Neuronal stem cell (in vitro differentiated cells): ENCODE data around the gene CLRN2.

Source experiments
- DNase-seq: peaks from one replicate; pipeline ENCODE4 v3.0.0-alpha.2; 2013; ENCODE audit warnings: low spot score
- H2AFZ ChIP-seq: one replicate; pipeline ENCODE4 v1.6.1; 2013; ENCODE audit warnings: mild to moderate bottlenecking, low read length, inconsistent platforms
- H2AK5ac ChIP-seq: 2 replicates; pipeline ENCODE4 v1.6.1; 2013; ENCODE audit warnings: low read depth, mild to moderate bottlenecking, inconsistent platforms, low read length, moderate library complexity, mixed read lengths
- H2BK120ac ChIP-seq: 2 replicates; pipeline ENCODE4 v1.6.1; 2013; ENCODE audit warnings: low read depth, mild to moderate bottlenecking, inconsistent platforms, low read length, moderate library complexity, mixed read lengths
- H2BK12ac ChIP-seq: one replicate; pipeline ENCODE4 v1.6.1; 2013; ENCODE audit warnings: low read length, inconsistent platforms
- H2BK15ac ChIP-seq: 2 replicates; pipeline ENCODE4 v1.6.1; 2013; ENCODE audit warnings: mild to moderate bottlenecking, low read length, inconsistent platforms, mixed read lengths
- H2BK5ac ChIP-seq: one replicate; pipeline ENCODE4 v1.6.1; 2013; ENCODE audit warnings: inconsistent platforms, mild to moderate bottlenecking, low read length, moderate library complexity
- H3K14ac ChIP-seq: one replicate; pipeline ENCODE4 v1.6.1; 2013; ENCODE audit warnings: low read length, inconsistent platforms
- H3K18ac ChIP-seq: 2 replicates; pipeline ENCODE4 v1.6.1; 2013; ENCODE audit warnings: low read length, inconsistent platforms
- H3K23ac ChIP-seq: 2 replicates; pipeline ENCODE4 v1.6.1; 2013; ENCODE audit warnings: low read depth, mild to moderate bottlenecking, mixed read lengths, low read length, inconsistent platforms; ENCODE audit not compliant: poor library complexity
- H3K27ac ChIP-seq: replicated peaks from 3 replicates; pipeline ENCODE4 v1.5.1; 2013; ENCODE audit warnings: low read length, inconsistent platforms
- H3K27me3 ChIP-seq, 3 experiments: 2 replicates each; pipeline ENCODE4 v1.6.1; 2013; ENCODE audit warnings: low read length in 3 of 3, mild to moderate bottlenecking in 2 of 3, inconsistent platforms in 1 of 3, low read depth in 1 of 3, mixed read lengths in 1 of 3, moderate library complexity in 1 of 3; ENCODE audit not compliant: control insufficient read depth in 3 of 3, insufficient read depth in 3 of 3
- H3K36me3 ChIP-seq, 2 donors: replicated peaks in 1 of 2; 2 replicates each; pipeline ENCODE4 v1.6.1; 2013; ENCODE audit warnings: low read length in 2 of 2; ENCODE audit not compliant: control insufficient read depth in 2 of 2, insufficient read depth in 2 of 2
- H3K4ac ChIP-seq: 2 replicates; pipeline ENCODE4 v1.6.1; 2013; ENCODE audit warnings: inconsistent platforms, mild to moderate bottlenecking, low read length, moderate library complexity
- H3K4me1 ChIP-seq, 2 donors: 1 replicate in 1 of 2; 2 replicates in 1 of 2; pipeline ENCODE4 v1.6.1; 2013; ENCODE audit warnings: low read length in 2 of 2, low read depth in 1 of 2; ENCODE audit not compliant: control insufficient read depth in 2 of 2, insufficient read depth in 1 of 2
- H3K4me2 ChIP-seq: one replicate; pipeline ENCODE4 v1.6.1; 2013; ENCODE audit warnings: mild to moderate bottlenecking, low read length, inconsistent platforms; ENCODE audit not compliant: insufficient read depth, poor library complexity, severe bottlenecking
- H3K4me3 ChIP-seq, 2 donors: 2 replicates each; pipeline ENCODE4 v1.5.1; 2013; ENCODE audit warnings: low read length in 2 of 2, mild to moderate bottlenecking in 2 of 2, inconsistent platforms in 1 of 2, moderate library complexity in 1 of 2
- H3K79me1 ChIP-seq: one replicate; pipeline ENCODE4 v1.6.1; 2013; ENCODE audit warnings: low read depth, mild to moderate bottlenecking, inconsistent platforms, low read length, moderate library complexity
- H3K9ac ChIP-seq: one replicate; pipeline ENCODE4 v1.6.1; 2013; ENCODE audit warnings: mild to moderate bottlenecking, low read depth, low read length, inconsistent platforms; ENCODE audit not compliant: poor library complexity
- H3K9me3 ChIP-seq, 2 donors: replicated peaks in 1 of 2; 2 replicates each; pipeline versions ENCODE3 to v1.6.1; 2013; ENCODE audit warnings: low read length in 2 of 2, mild to moderate bottlenecking in 2 of 2, inconsistent platforms in 1 of 2, low read depth in 1 of 2, mixed read lengths in 1 of 2, moderate library complexity in 1 of 2; ENCODE audit not compliant: control insufficient read depth in 2 of 2, insufficient read depth in 1 of 2
- H4K8ac ChIP-seq: one replicate; pipeline ENCODE4 v1.6.1; 2013; ENCODE audit warnings: low read depth, mild to moderate bottlenecking, inconsistent platforms, low read length, moderate library complexity
- H4K91ac ChIP-seq: one replicate; pipeline ENCODE4 v1.6.1; 2013; ENCODE audit warnings: low read length, low read depth, mild to moderate bottlenecking, inconsistent platforms; ENCODE audit not compliant: poor library complexity
- WGBS, 2 donors: extraction: QIAGEN DNeasy Blood & Tissue Kit; methylation state at CpG; one replicate each; pipeline ENCODE4 v1.1.7; 2013; ENCODE audit warnings: missing lambda C conversion rate in 2 of 2, mixed read lengths in 1 of 2; ENCODE audit not compliant: insufficient read length in 2 of 2, insufficient replicate concordance in 1 of 2; ENCODE audit errors: extremely low coverage in 2 of 2; 5-methylcytosine and 5-hydroxymethylcytosine counted together

CLRN2 gene

DNA sequence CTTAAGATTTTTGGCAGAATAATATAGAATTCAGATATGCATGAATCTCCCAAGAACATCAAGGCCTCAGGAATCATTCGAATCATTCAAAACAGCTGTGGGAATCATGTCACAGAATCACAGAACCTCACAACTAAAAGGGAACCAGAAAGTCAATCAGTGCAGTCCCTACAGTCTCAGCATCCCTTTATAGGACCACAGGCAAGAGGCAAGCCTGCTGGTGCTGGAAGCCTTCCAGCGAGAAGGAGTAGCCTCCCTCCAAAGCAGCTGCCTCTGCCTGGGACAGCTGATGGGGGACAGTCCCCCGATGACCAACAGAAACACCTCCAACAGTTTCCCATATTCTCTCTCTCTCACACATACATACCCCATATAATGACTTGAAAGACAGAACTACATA, 23.8 kb upstream of the CLRN2 start:
- H2BK15ac ChIP-seq: no peak overlapping the region
- DNase-seq: no peak
- WGBS, 2 donors: no CpG with 5 or more reads among the region's 3 CpGs
- no peak overlapping the region for H3K18ac ChIP-seq
- no peak overlapping the region for H2AK5ac ChIP-seq
- no peak overlapping the region for H2BK12ac ChIP-seq
- H3K27me3 ChIP-seq: no peaks in the 10 kb centered on the region
- no peak overlapping the region for H3K4ac ChIP-seq
- H3K36me3 ChIP-seq: peaks cover 24 to 65% of the 10 kb centered on the region in 2 donors
- H3K9me3 ChIP-seq: no peaks in the 10 kb centered on the region
- H3K14ac ChIP-seq: no peak overlapping the region
- no peak overlapping the region for H3K4me3 ChIP-seq
- peaks cover 0 to 2% of the 10 kb centered on the region in 2 donors for H3K4me1 ChIP-seq
- no peak overlapping the region for H2BK5ac ChIP-seq
- H3K23ac ChIP-seq: no peak overlapping the region
- H4K91ac ChIP-seq: no peak overlapping the region
- no peaks in the 10 kb centered on the region for H3K79me1 ChIP-seq
- H2AFZ ChIP-seq: no peak overlapping the region
- H2BK120ac ChIP-seq: no peak overlapping the region
- no peak overlapping the region for H3K27ac ChIP-seq
- no peak overlapping the region for H4K8ac ChIP-seq
- H3K9ac ChIP-seq: no peak overlapping the region
- no peak overlapping the region for H3K4me2 ChIP-seq

DNA sequence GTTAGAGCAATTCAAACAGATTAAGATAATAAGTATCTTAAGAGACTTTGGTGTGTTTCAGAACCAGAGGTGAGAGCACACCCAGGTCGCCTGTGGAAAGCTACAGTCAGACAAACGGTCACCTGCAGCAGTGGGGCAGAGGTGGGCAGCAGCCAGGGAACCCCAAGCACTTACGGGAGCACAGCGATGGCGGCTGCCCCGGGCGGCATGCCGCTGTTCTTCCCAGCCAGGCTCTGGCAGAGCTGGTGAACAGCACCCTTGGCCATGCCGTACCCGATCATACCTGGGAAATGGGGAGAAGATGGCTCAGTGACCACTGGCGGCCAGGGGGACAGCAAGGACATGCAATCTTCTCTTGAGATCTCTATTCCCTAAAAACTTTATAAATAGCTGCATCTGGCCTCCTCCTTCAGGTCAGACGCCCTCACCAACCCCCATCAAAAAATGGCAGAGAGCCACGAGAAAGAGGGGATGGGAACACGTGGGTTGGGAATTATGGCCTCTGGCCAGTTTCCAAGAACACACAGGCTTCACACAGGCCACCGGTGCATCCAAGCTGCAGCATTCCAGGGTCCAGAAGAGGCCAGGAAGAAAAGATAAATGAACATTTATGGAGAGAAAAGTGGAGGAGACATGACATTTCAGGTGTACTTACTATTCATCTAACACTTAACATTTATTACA, 22.8 kb upstream of the CLRN2 start:
- Histone ChIP-seq H2BK12ac (no peak overlapping the region), H2BK120ac (no peak overlapping the region), H2AFZ (no peak overlapping the region), H2BK5ac (no peak overlapping the region), H3K9ac (no peak overlapping the region), H3K27me3 (no peaks in the 10 kb centered on the region), H3K18ac (no peak overlapping the region), H4K8ac (no peak overlapping the region), H3K4ac (no peak overlapping the region), H3K27ac (no peak overlapping the region), H3K14ac (peak overlapping the region; percentile 84), H3K23ac (peak overlapping the region; percentile 59), H3K79me1 (no peaks in the 10 kb centered on the region), H2AK5ac (no peak overlapping the region), H3K4me3 (no peak overlapping the region), H2BK15ac (no peak overlapping the region), H3K9me3 (no peaks in the 10 kb centered on the region), H3K36me3 (peaks cover 18 to 55% of the 10 kb centered on the region in 2 donors), H4K91ac (no peak overlapping the region), H3K4me1 (peaks cover 0 to 2% of the 10 kb centered on the region in 2 donors), H3K4me2 (no peak overlapping the region)
- WGBS, 2 donors: no CpG with 5 or more reads among the region's 15 CpGs
- DNase-seq: no peak

DNA sequence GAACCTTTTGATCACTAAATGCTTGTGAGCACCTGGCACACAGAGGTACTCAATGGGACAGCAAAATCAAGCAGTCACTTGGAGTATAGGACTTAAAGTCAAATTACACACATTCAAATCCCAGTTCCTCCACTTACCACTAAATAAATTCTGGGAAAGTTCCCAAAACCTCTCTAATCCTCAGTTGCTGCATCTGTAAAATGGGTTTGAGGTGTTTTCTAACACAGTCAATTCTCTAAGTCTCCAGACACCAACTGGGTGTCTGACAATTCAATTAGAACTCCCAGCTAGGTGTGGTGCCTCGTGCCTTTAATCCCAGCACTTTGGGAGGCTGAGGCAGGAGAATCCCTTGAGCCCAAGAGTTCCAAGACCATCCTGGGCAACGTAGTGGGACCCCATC, 22.1 kb upstream of the CLRN2 start:
- no peak overlapping the region for H3K9ac ChIP-seq

GRCh38 chr4:17493619-17494018, 21.3 kb upstream of the CLRN2 start:
- H2AK5ac ChIP-seq: no peak overlapping the region
- H2BK12ac ChIP-seq: no peak overlapping the region
- H3K27ac ChIP-seq: no peak overlapping the region
- H3K4me1 ChIP-seq: peaks cover 0 to 2% of the 10 kb centered on the region in 2 donors
- H2BK120ac ChIP-seq: no peak overlapping the region
- H3K36me3 ChIP-seq: peaks cover 18 to 53% of the 10 kb centered on the region in 2 donors
- no peaks in the 10 kb centered on the region for H3K79me1 ChIP-seq
- H3K18ac ChIP-seq: no peak overlapping the region
- no peak for DNase-seq
- H2BK15ac ChIP-seq: no peak overlapping the region
- H3K9ac ChIP-seq: no peak overlapping the region
- no peak overlapping the region for H4K91ac ChIP-seq
- no peak overlapping the region for H2BK5ac ChIP-seq
- WGBS, 2 donors: no CpG with 5 or more reads among the region's 4 CpGs
- no peak overlapping the region for H3K4ac ChIP-seq
- H3K4me2 ChIP-seq: no peak overlapping the region
- no peak overlapping the region for H3K23ac ChIP-seq
- H4K8ac ChIP-seq: no peak overlapping the region
- no peak overlapping the region for H3K14ac ChIP-seq
- H2AFZ ChIP-seq: no peak overlapping the region
- no peaks in the 10 kb centered on the region for H3K27me3 ChIP-seq
- no peaks in the 10 kb centered on the region for H3K9me3 ChIP-seq
- no peak overlapping the region for H3K4me3 ChIP-seq

More for the DNA sequence above, 22.1 kb upstream of the CLRN2 start:
- no peaks in the 10 kb centered on the region for H3K9me3 ChIP-seq
- no peak overlapping the region for H4K8ac ChIP-seq
- H2AFZ ChIP-seq: no peak overlapping the region
- no peak overlapping the region for H4K91ac ChIP-seq
- DNase-seq: no peak
- no peak overlapping the region for H2BK12ac ChIP-seq
- peaks cover 19 to 55% of the 10 kb centered on the region in 2 donors for H3K36me3 ChIP-seq
- H3K4me1 ChIP-seq: peaks cover 0 to 2% of the 10 kb centered on the region in 2 donors
- no peak overlapping the region for H2BK5ac ChIP-seq
- H3K18ac ChIP-seq: no peak overlapping the region
- no peaks in the 10 kb centered on the region for H3K79me1 ChIP-seq
- no CpG with 5 or more reads among the region's 2 CpGs for WGBS, 2 donors
- no peaks in the 10 kb centered on the region for H3K27me3 ChIP-seq
- H2AK5ac ChIP-seq: no peak overlapping the region
- H3K23ac ChIP-seq: no peak overlapping the region
- no peak overlapping the region for H3K4me2 ChIP-seq
- no peak overlapping the region for H2BK120ac ChIP-seq
- no peak overlapping the region for H3K4ac ChIP-seq
- no peak overlapping the region for H3K14ac ChIP-seq
- no peak overlapping the region for H3K4me3 ChIP-seq
- H3K27ac ChIP-seq: no peak overlapping the region
- H2BK15ac ChIP-seq: no peak overlapping the region
